Gastrocnemius medialis (tissue), 4 donors: Measurements from ENCODE around the gene MMP27.

Experiments
- POLR2A ChIP-seq, 2 donors: fragments of 450-650 bp; IDR thresholded peaks; one replicate each; pipeline ENCODE4 v1.6.1; 2017; ENCODE audit warnings: antibody characterized with exemption in 2 of 2, mild to moderate bottlenecking in 2 of 2, moderate library complexity in 2 of 2
- TF ChIP-seq, protein P1 (sequence below), 5 experiments: fragments of 450-650 bp in 3 of 5; fragments of 200-600 bp in 2 of 5; sonication (generic) in 2 of 5; IDR thresholded peaks in 4 of 5; conservative IDR thresholded peaks in 1 of 5; 1 replicate in 4 of 5; 2 replicates in 1 of 5; pipeline ENCODE4 v1.5.1; 2016 to 2019; ENCODE audit warnings: antibody characterized with exemption in 5 of 5, mild to moderate bottlenecking in 3 of 5, moderate library complexity in 3 of 5

DNA sequence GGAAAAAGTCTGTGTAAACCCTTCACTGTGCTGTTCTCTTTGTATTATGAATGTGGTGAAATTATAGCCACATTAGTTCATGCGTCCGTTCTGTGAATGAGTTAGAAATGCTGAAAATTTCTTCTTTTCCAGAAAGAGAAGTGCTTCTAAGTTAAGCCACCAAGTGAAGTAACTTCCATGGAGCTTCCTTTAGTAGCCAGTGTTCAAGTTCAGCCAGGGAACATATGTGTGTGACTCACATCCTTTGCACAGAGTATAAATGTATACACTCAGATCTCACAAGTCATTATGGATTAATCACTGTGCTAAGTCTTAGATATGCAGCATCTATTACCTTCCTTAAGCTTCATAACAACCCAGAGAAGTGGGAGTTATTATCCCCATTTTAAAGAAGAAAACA is 22.3 kb upstream of the MMP27 start:
- TF ChIP-seq, protein P1, sequence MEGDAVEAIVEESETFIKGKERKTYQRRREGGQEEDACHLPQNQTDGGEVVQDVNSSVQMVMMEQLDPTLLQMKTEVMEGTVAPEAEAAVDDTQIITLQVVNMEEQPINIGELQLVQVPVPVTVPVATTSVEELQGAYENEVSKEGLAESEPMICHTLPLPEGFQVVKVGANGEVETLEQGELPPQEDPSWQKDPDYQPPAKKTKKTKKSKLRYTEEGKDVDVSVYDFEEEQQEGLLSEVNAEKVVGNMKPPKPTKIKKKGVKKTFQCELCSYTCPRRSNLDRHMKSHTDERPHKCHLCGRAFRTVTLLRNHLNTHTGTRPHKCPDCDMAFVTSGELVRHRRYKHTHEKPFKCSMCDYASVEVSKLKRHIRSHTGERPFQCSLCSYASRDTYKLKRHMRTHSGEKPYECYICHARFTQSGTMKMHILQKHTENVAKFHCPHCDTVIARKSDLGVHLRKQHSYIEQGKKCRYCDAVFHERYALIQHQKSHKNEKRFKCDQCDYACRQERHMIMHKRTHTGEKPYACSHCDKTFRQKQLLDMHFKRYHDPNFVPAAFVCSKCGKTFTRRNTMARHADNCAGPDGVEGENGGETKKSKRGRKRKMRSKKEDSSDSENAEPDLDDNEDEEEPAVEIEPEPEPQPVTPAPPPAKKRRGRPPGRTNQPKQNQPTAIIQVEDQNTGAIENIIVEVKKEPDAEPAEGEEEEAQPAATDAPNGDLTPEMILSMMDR (IDR thresholded peaks at IDR 0.05 in 4 of 5, conservative IDR thresholded peaks at IDR 0.05 in 1 of 5): no peak
- TF ChIP-seq POLR2A (IDR thresholded peaks at IDR 0.05): no peak
